Epithelial cell of esophagus (primary cell): ENCODE results near the gene MRPL4.

Source experiments
- DNase-seq: peaks from one replicate; pipeline ENCODE4 v3.0.0; 2010; ENCODE audit warnings: low read depth
- H3K4me3 ChIP-seq: 2 replicates; pipeline ENCODE4 v1.5.1; 2011; ENCODE audit warnings: mild to moderate bottlenecking, low read length, control low read depth
- TF ChIP-seq, protein P1 (sequence below): IDR thresholded peaks from 2 replicates; pipeline ENCODE4 v1.5.1; 2011; ENCODE audit warnings: low read depth, mild to moderate bottlenecking, low read length, control low read depth, inconsistent platforms; ENCODE audit not compliant: insufficient read depth; ENCODE audit errors: missing control alignments

Gene MRPL4

GRCh38 chr19:10211061-10211460 lies 41.0 kb upstream of the MRPL4 start:
- no peak for DNase-seq
- H3K4me3 ChIP-seq: no peak overlapping the region
- TF ChIP-seq, protein P1, sequence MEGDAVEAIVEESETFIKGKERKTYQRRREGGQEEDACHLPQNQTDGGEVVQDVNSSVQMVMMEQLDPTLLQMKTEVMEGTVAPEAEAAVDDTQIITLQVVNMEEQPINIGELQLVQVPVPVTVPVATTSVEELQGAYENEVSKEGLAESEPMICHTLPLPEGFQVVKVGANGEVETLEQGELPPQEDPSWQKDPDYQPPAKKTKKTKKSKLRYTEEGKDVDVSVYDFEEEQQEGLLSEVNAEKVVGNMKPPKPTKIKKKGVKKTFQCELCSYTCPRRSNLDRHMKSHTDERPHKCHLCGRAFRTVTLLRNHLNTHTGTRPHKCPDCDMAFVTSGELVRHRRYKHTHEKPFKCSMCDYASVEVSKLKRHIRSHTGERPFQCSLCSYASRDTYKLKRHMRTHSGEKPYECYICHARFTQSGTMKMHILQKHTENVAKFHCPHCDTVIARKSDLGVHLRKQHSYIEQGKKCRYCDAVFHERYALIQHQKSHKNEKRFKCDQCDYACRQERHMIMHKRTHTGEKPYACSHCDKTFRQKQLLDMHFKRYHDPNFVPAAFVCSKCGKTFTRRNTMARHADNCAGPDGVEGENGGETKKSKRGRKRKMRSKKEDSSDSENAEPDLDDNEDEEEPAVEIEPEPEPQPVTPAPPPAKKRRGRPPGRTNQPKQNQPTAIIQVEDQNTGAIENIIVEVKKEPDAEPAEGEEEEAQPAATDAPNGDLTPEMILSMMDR: no peak

DNA sequence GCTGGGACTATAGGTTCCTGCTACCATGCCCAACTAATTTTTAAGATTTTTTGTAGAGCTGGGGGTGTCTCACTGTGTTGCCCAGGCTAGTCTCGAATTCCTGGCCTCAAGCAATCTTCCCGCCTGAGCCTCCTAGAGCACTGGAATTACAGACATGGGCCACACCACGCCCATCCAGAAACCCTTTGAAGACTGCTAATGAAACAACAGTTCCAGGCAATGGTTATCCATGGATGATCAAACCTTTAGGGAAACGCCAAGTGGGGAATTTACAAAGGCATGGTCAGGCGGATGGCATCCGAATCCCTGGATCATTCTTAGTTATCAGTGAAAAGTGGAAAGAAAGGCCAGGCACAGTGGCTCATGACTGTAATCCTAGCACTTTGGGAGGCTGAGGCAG lies 40.3 kb upstream of the MRPL4 start:
- DNase-seq: no peak
- TF ChIP-seq, protein P1: no peak
- H3K4me3 ChIP-seq: no peak overlapping the region

GRCh38 chr19:10214784-10215183 lies 37.2 kb upstream of the MRPL4 start:
- no peak overlapping the region for H3K4me3 ChIP-seq
- TF ChIP-seq, protein P1: no peak
- DNase-seq: peak; percentile 83

GRCh38 chr19:10217085-10217484 lies 34.9 kb upstream of the MRPL4 start:
- no peak overlapping the region for H3K4me3 ChIP-seq
- DNase-seq: no peak
- TF ChIP-seq, protein P1: no peak

DNA sequence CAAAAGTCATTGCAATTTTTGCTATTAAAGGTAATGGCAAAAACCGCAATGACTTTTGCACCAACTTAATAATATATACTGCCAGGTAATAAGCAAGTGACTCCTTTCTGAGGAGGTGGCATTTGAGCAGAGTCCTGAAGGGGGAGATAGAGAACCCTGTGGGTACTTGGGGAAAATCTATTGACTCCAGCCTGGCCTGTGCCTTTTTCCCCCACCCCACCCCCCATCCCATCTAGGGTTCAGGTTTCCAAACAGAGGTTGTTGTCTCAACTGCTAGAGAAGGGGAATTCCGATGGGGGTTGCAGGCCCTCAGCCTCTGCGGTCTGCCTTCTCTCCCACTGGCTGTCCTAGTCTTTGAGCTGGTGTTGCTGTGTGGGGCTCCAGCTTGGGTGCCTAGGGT lies 32.3 kb upstream of the MRPL4 start:
- H3K4me3 ChIP-seq: no peak overlapping the region
- TF ChIP-seq, protein P1: peak; percentile 57
- DNase-seq: peak; percentile 56

GRCh38 chr19:10220695-10221094 lies 31.3 kb upstream of the MRPL4 start:
- DNase-seq: no peak
- no peak overlapping the region for H3K4me3 ChIP-seq
- TF ChIP-seq, protein P1: no peak

DNA sequence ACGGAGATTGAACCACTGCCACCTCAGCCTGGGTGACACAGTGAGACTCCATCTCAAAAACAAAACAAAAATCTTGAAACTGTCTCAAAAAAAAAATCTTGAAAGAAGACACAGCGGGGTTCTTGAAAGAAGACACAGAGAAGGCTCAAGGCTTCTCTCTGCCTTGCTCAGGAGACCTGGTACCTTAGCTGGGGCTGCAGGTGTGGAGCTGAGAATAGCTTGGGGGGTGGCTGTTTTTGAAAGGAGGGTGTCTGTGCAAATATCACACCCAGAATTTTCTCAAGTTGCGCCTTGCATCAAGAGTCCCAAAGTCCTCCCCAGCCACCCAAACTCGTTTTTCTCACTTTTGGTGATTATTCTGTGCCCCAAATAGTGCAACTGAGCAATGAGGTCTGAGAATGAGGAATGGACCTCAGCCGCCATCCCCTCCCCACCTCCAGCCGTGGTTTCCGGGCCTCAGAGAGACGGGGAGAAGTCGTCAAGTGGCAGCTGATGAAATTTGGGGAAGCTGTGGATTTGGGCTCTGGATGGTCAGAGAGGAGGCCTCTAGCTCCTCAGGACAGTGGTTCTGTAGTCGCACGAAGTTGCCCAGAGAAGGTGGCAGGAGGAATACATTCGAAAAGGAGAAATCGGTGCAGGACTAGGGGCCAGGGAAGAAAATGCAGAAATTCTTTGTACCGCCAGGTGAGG lies 29.7 kb upstream of the MRPL4 start:
- no peak overlapping the region for H3K4me3 ChIP-seq
- TF ChIP-seq, protein P1: no peak
- DNase-seq: no peak
